A673 (cell line): ENCODE measurements around the gene SPTLC3. TPM values are rescaled to one million over a fixed set of nuclear protein-coding genes. Genes with fewer than 3 reads are reported as not detected.

Source experiments
- BruUV-seq: library from RNA; stranded (reverse); fragments of 400-500 nt; replicated peaks from 2 replicates; lab custom pipeline; 2021; lab: Mats Ljungman, UMichigan
- CTCF ChIA-PET: fragments of 300-600 bp; sonication (Branson Sonifier 250); formaldehyde crosslinking; loops from one replicate; lab custom pipeline; 2022; ENCODE audit warnings: antibody characterized with exemption; lab: Charles Lee
- POLR2A ChIA-PET: fragments of 300-600 bp; sonication (Branson Sonifier 250); formaldehyde crosslinking; loops from one replicate; lab custom pipeline; 2022; ENCODE audit warnings: antibody characterized with exemption; ENCODE audit not compliant: low non-redundant PET; lab: Charles Lee
- DNase-seq: peaks from one replicate; pipeline ENCODE4 v3.0.0-alpha.2; 2015; ENCODE audit warnings: low spot score
- H3K27ac ChIP-seq: fragments of 200-600 bp; sonication (generic); 2 replicates; pipeline ENCODE4 v1.5.1; 2016; ENCODE audit warnings: mixed run types, low read depth, mild to moderate bottlenecking, mixed read lengths, antibody characterized with exemption, low read length; ENCODE audit not compliant: poor library complexity, severe bottlenecking
- H3K27me3 ChIP-seq: fragments of 200-600 bp; sonication (generic); replicated peaks from 2 replicates; pipeline ENCODE4 v1.6.1; 2017; ENCODE audit warnings: mixed run types, low read depth, mild to moderate bottlenecking, mixed read lengths, antibody characterized with exemption, low read length; ENCODE audit not compliant: insufficient read depth, poor library complexity
- H3K36me3 ChIP-seq: fragments of 200-600 bp; sonication (generic); 2 replicates; pipeline ENCODE4 v1.6.1; 2016; ENCODE audit warnings: mixed run types, mild to moderate bottlenecking, mixed read lengths, antibody characterized with exemption, low read length; ENCODE audit not compliant: insufficient read depth, poor library complexity, severe bottlenecking
- H3K4me1 ChIP-seq: fragments of 200-600 bp; sonication (generic); 2 replicates; pipeline ENCODE4 v1.6.1; 2017; ENCODE audit warnings: mixed run types, mild to moderate bottlenecking, mixed read lengths, antibody characterized with exemption, low read length; ENCODE audit not compliant: insufficient read depth, poor library complexity, severe bottlenecking
- H3K4me3 ChIP-seq: fragments of 200-600 bp; sonication (generic); 2 replicates; pipeline ENCODE4 v1.5.1; 2016; ENCODE audit warnings: low read depth, mixed run types, mild to moderate bottlenecking, mixed read lengths, low read length; ENCODE audit not compliant: poor library complexity, severe bottlenecking
- H3K9me3 ChIP-seq: fragments of 200-600 bp; sonication (generic); 2 replicates; pipeline ENCODE4 v1.6.1; 2016; ENCODE audit warnings: mixed run types, low read depth, mild to moderate bottlenecking, mixed read lengths, antibody characterized with exemption, low read length; ENCODE audit not compliant: poor library complexity, severe bottlenecking
- EZH2 ChIP-seq: fragments of 200-600 bp; sonication (generic); IDR thresholded peaks from 2 replicates; pipeline ENCODE4 v1.6.1; 2017; ENCODE audit warnings: borderline replicate concordance, low read depth, mild to moderate bottlenecking, mixed read lengths, antibody characterized with exemption, low read length; ENCODE audit not compliant: poor library complexity, severe bottlenecking
- intact Hi-C: fragments of 100-400 bp; cut with micrococcal nuclease; formaldehyde crosslinking; loops from one replicate; pipeline ENCODE4 v1.10.0; 2022; ENCODE audit not compliant: unreplicated experiment
- total RNA-seq: library from RNA; stranded (reverse); gene quantifications from 2 replicates; pipeline ENCODE4 v1.2.3, GENCODE V29; 2021
- TF ChIP-seq, protein P1 (sequence below): fragments of 300-800, 200-600 bp; sonication (generic); conservative IDR thresholded peaks from 2 replicates; pipeline ENCODE4 v1.5.1; 2017; ENCODE audit warnings: low read depth, mild to moderate bottlenecking, antibody characterized with exemption, low read length, moderate library complexity, mixed read lengths

SPTLC3 gene
- total RNA-seq, 1 experiment from 2014 or later, result 0.06 TPM

DNA sequence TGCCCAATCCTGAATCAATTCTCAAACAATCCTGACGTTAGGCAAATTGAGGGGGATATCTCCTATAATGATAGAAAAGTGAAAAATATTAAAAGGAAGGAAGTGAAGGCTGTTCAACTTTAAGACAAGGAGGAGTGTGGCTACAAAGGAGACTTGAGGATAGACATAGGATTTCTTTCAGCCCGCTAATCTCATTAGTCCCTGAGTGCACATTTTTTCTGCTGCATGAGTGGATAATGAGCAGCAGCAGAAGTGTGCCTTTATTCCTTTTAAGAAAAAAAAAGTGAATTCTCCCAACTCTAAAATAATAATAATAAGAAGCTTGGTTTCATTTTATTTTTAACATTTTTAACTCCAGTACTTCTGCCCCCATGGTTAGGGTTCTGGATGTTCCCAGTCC lies 102.0 kb downstream of the SPTLC3 start:
- intact Hi-C loops, result no loop called here
- CTCF ChIA-PET, result no interaction called here
- BruUV-seq, result no TSS peak

DNA sequence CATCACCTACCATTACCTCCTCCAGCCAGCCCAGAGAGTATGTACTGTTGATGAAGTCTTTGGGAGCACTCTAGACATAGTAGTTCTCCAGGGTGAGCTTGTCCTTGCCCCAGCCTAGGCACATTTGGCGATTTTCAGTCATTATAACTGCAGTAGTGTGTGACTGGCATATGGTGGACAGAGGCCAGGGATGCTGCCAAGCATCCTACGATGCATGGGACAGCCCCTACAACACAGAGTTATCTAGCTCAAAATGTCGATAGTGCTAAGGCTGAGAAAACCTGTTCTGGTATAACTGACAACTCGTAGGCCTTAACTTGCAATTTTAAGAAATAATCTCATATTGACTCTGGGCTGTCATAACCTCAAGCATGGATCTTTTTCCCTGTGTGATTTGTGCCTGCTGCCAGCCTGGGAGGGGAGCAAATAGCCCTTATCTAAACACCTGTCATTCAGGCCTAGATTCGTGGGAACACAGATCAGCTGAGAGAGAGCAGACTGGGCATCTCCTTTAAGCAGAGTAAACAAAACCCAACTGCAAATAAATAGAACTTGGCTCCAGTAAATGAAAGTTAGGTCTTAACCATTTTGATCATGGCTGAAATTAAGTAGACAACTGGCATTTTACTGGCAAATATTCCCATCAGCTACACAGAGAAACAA lies 102.6 kb downstream of the SPTLC3 start:
- DNase-seq, result no peak
- no peaks in the 10 kb centered on the region for H3K9me3 ChIP-seq
- intact Hi-C loops, result no loop called here
- POLR2A ChIA-PET, result no interaction called here
- no peaks in the 10 kb centered on the region for H3K27me3 ChIP-seq
- TF ChIP-seq, protein P1, sequence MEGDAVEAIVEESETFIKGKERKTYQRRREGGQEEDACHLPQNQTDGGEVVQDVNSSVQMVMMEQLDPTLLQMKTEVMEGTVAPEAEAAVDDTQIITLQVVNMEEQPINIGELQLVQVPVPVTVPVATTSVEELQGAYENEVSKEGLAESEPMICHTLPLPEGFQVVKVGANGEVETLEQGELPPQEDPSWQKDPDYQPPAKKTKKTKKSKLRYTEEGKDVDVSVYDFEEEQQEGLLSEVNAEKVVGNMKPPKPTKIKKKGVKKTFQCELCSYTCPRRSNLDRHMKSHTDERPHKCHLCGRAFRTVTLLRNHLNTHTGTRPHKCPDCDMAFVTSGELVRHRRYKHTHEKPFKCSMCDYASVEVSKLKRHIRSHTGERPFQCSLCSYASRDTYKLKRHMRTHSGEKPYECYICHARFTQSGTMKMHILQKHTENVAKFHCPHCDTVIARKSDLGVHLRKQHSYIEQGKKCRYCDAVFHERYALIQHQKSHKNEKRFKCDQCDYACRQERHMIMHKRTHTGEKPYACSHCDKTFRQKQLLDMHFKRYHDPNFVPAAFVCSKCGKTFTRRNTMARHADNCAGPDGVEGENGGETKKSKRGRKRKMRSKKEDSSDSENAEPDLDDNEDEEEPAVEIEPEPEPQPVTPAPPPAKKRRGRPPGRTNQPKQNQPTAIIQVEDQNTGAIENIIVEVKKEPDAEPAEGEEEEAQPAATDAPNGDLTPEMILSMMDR, result no peak
- TF ChIP-seq EZH2, result no peak
- H3K4me3 ChIP-seq, result no peak overlapping the region
- H3K4me1 ChIP-seq, result peaks cover 14% of the 10 kb centered on the region
- CTCF ChIA-PET, result no interaction called here
- no peaks in the 10 kb centered on the region for H3K36me3 ChIP-seq
- BruUV-seq, result no TSS peak
- H3K27ac ChIP-seq, result no peak overlapping the region

More for the DNA sequence above, 102.0 kb downstream of the SPTLC3 start:
- Histone ChIP-seq H3K4me3 (no peak overlapping the region), H3K9me3 (no peaks in the 10 kb centered on the region), H3K27ac (no peak overlapping the region), H3K27me3 (no peaks in the 10 kb centered on the region), H3K4me1 (peaks cover 14% of the 10 kb centered on the region), H3K36me3 (no peaks in the 10 kb centered on the region)
- TF ChIP-seq, protein P1, result no peak
- no peak for TF ChIP-seq EZH2
- DNase-seq, result peak; percentile 53
- POLR2A ChIA-PET, result no interaction called here

DNA sequence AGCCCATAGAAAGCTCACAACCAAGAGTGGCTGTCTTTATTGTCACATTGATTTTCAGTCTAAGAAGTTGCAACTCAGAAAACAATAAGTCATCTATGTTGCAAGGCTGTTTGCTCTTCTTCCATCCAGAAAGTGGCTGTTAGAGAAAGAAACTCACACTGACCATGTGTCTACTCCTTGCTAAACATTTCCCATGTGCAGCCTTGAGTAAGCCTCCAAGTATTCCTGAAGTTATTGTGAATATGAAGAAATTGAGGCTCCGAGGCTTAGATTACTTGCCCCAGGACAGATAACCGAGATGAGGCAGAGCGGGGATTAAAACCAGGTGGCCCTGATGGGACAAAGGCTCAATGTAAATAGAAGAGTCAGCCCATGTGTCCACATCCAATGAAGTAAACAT lies 105.0 kb downstream of the SPTLC3 start:
- Histone ChIP-seq H3K27ac (no peak overlapping the region), H3K4me1 (peaks cover 14% of the 10 kb centered on the region), H3K27me3 (no peaks in the 10 kb centered on the region), H3K36me3 (no peaks in the 10 kb centered on the region), H3K9me3 (no peaks in the 10 kb centered on the region), H3K4me3 (no peak overlapping the region)
- POLR2A ChIA-PET, result no interaction called here
- TF ChIP-seq, protein P1, result no peak
- no peak for TF ChIP-seq EZH2
- CTCF ChIA-PET, result no interaction called here
- BruUV-seq, result no TSS peak
- no peak for DNase-seq
- intact Hi-C loops, result no loop called here
